Superior temporal gyrus (tissue), 1 donor: ENCODE measurements around the gene RNF152.

Experiments used
- DNase-seq: peaks from one replicate; pipeline ENCODE4 v3.0.0-alpha.2; 2016; ENCODE audit errors: extremely low spot score

Gene RNF152

GRCh38 chr18:61892683-61893308 is at the start of gene RNF152:
Gene RNF152, minus strand, starts transcription at chr18:61893007. Its CDS starts 76,544 bp downstream, at chr18:61816463.
- peak; percentile 37 for DNase-seq

- DNase-seq = no peak
Observed at GRCh38 chr18:61941948-61942471, 49.2 kb upstream of the RNF152 start.

GRCh38 chr18:61939046-61939674 is 46.4 kb upstream of the RNF152 start:
- no peak for DNase-seq

GRCh38 chr18:61935362-61935761 is 42.6 kb upstream of the RNF152 start:
- no peak for DNase-seq

- DNase-seq = no peak
Observed at GRCh38 chr18:61931654-61932379, 39.0 kb upstream of the RNF152 start.

- no peak for DNase-seq
Observed at GRCh38 chr18:61929881-61930640, 37.3 kb upstream of the RNF152 start.

- no peak for DNase-seq
Observed at GRCh38 chr18:61926532-61926931, 33.7 kb upstream of the RNF152 start.

- DNase-seq = no peak
Observed at GRCh38 chr18:61924550-61924949, 31.7 kb upstream of the RNF152 start.

GRCh38 chr18:61922435-61922834 is 29.6 kb upstream of the RNF152 start:
- no peak for DNase-seq

GRCh38 chr18:61921621-61922235 is 28.9 kb upstream of the RNF152 start:
- no peak for DNase-seq

GRCh38 chr18:61917818-61918217 is 25.0 kb upstream of the RNF152 start:
- no peak for DNase-seq

- no peak for DNase-seq
Observed at GRCh38 chr18:61912476-61912875, 19.7 kb upstream of the RNF152 start.

- DNase-seq = no peak
Observed at GRCh38 chr18:61910101-61910500, 17.3 kb upstream of the RNF152 start.

- no peak for DNase-seq
Observed at GRCh38 chr18:61908661-61909060, 15.9 kb upstream of the RNF152 start.

GRCh38 chr18:61901323-61901986 is 8.6 kb upstream of the RNF152 start:
- peak; percentile 59 for DNase-seq

GRCh38 chr18:61900504-61901281 is 7.9 kb upstream of the RNF152 start:
- DNase-seq = no peak

GRCh38 chr18:61898640-61899101 is 5.9 kb upstream of the RNF152 start:
- no peak for DNase-seq

- DNase-seq = no peak
Observed at GRCh38 chr18:61896757-61897156, 4.0 kb upstream of the RNF152 start.

- DNase-seq = no peak
Observed at GRCh38 chr18:61896118-61896517, 3.3 kb upstream of the RNF152 start.
